SHP77 treated with DMSO at 0.1 percent for 48 hours (cell line): ENCODE results near the gene PLXNA4.

ENCODE experiments used
- DNase-seq: peaks from one replicate; lab custom pipeline; 2025; lab: John Stamatoyannopoulos, UW

PLXNA4 gene

DNA sequence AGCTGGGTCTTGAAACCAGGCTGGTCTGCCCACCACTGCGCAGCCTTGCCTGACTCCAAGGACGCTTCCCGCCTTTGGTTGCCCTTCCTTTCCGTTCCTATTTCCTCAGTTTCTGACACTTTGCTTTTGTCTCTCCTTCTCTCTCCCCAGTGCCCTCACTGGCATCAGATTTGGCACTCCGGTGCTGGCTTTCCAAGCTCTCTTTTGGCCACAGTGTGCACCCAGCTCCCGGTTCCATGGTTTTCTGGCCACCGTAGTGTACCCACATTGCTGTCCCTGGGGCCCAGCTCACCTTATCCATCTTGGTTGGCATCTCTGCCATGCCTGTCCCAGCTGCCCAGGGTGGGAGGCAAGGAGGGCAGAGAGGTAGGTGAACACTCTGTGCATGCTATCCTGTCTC is 142.2 kb downstream of the PLXNA4 start:
- no peak for DNase-seq

DNA sequence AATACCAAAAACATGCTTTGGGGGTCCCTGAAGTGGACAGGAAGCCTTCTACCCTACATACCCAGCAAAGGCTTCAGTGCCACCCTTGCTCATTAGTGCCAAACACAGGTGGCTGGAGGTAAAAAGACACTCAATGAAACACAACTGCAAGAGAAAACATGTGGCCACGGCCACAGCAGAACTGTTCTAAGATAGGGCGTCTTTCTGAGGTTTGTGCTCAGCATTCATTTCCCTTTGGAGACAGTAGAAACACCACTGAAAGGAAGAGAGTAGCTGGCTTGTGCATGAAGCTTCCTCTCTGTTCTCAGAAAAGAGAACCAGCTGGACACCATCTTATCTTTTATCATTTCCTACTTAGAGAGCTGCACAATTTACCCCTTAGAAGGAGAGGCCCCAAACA is 143.0 kb downstream of the PLXNA4 start:
- DNase-seq = no peak

DNA sequence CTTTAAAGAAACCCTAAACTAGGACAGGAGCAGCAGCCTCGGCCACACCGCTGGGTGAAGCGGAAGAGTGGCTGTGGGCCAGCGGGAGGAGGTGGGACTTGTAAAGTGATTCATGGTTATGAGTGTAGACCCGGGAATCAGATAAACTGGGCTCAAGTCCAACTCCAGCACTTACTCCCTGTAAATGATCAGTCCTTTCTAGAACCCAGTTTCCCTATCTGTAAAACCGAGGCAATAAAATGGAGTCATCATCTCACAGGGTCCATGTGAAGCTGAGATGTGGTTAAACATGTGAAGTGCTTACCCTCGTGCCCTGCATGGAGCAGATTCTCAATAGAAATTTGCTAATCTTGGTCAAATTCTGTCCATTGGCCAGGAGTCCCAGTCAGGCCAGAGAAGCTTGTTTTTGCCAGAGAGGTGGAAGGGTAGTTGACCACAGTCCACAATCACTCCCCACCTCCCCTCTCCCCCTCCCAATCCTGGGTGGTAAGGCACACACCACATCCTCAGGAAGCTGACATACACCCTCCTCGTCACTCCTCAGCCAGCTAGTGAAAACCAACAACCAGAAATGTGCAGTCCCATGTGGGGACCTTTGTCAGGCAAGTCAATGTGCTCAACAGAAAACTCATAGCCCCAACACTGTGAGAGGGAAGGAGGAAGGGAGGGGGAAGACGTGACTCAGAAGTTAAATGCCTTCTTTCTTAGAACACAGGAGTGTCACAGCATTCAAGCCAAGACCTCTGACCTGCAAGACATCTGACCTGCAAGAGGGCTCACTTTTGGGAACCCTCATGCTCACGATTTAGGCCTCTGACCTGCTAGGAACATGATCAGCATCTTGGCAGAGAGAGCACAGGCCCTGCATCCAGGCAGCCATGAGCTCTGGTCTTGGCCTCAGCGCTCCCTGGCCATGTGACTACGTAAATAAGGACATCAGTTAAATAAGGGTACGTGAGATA is 145.1 kb downstream of the PLXNA4 start:
- peak; percentile 18 for DNase-seq

DNA sequence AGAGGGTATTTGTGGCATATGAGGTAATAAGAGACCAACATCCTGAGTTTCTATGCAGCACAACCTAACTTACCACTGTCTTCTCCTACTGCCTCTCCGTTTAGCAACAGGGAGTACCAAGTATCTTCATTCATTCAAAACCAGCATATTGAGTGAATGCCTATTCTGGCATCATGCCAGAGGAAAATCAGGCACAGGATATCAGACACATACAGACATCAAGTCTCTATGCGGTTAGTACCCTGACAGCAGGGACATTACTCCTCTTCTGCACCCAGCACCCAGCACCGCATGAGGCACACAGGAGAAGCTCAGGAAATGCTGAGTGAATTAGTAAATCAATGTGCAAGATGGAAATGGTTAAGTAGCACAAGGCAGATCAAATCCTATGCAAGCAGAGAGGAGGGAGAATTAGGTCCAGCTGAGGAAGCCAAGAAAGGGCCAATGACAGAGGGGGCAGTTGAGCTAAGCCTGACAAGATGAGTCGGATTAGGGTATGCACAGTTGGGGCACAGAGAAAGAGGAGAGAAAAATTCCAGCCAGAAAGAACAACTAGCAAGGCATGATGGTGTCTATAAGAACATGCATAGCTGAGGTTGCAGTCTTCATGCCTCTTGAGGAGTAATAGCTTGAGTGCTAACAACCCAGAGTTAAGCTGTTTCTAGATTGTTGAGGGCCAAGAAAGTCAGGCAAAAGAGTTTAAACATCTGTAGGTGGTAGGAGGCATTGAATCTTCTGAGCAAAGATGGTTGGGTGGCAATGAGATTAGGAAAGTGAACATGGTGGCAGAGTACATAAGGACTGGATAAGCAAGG is 146.0 kb downstream of the PLXNA4 start:
- peak; percentile 21 for DNase-seq

DNA sequence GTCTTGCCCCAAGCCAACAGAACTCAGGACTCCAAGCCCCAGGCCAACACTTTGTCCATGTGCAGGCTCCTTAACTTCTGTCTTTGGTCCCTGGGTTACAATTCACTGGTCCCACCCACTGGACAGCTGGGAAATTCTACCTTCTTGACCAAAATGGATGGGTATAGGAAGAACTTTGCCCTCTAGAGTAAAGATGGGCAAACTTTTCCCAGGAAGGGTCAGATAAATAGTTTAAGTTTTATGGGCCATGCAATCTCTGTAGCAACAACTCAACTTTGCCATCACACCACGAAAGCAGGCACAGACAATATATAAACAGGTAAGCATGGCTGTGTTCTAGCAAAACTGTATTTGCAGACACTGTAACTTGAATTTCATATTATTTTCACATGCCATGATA is 147.1 kb downstream of the PLXNA4 start:
- DNase-seq = no peak

DNA sequence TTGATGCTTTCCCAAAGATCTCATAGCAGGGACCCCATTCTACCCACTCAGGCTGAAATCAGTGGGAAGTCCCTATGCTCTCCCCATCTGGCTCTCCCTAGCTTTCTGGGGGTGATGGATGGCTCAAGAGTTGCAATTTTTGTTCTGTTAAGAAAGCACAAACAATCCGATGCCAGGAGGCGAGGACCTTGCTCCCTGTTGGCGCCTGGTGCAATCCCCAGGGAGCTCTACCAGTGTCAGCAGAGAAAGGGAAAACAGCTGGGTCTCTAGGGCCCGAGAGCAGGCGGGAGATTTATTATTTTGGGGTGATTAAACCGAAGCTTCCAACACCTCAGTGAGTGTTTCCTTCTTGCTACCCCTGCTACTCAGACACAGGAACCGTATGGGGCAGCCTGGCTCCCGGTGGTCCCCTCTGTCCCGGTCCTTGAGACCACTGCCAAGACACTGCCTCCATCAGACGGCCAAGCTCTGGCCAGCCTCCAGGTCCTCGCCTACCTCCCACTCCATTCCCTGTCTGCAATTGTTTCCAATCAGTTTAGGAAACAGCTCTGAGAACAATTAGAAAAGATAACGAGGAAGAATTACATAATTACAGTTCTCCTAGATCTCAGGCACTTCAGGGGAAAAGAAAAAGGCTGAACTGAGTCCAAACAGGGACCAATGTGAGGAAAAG is 147.9 kb downstream of the PLXNA4 start:
- no peak for DNase-seq

DNA sequence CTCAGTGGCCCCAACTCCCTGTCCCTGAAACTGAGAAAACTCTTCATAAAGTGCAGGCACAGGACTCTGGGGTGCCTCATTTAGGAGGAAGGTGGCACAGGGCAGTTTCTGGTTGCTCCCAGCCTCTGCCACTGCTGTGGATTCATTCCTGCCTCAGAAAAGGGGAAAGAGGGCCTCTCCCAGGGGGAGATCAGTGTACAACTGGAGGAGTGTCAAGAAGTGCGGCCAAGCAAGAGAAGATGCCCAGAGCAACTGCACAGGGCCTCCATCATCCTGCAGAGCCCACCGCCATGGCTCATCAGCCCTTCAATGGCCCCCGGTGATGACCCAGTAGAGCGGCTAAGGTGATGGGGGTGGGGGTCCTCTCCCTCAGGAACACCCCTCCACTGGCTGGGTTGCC is 150.3 kb downstream of the PLXNA4 start:
- DNase-seq = no peak

DNA sequence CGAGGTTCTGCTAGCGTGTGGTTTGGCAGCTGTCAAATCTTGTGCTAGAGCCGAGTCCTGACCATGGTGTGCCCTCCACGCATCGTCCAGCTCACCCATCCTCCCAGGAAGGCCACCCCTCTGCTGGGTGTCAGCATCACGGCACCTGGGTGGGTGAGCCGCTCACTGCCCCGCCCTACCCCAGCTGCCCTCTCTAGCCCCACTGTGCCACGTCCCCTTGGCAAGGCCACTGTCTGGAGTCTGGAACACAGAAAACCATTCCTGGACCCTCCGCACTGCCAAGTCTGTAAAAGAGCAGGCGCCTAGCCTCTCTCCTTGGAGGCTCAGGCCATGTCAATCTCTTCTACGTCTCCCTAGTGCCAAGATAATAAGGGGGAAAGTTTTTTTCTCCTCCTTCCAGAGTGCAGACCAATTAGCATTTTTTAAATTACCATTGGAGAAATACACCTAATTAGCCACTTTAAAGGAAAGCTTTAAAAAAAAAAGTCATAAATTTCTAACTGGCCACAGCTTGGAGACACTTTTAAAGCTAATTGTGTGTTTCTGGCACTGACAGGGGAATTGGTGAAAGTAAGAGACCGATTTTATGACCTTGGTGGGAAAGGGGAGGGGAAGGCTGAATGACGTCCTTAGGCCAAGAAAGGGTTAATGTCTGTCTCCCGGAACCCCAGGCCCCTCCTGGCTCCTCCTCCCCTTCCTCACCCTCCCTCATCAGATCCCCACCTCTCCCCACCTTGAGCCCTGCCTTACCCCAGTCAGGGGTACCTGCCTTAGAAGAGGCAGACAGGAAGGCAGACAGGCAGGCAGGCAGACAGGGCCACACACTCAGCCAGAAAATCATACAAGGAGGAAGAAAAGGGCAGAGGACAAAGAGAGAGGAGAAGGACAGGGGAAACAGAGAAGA is 151.2 kb downstream of the PLXNA4 start:
- DNase-seq = no peak

DNA sequence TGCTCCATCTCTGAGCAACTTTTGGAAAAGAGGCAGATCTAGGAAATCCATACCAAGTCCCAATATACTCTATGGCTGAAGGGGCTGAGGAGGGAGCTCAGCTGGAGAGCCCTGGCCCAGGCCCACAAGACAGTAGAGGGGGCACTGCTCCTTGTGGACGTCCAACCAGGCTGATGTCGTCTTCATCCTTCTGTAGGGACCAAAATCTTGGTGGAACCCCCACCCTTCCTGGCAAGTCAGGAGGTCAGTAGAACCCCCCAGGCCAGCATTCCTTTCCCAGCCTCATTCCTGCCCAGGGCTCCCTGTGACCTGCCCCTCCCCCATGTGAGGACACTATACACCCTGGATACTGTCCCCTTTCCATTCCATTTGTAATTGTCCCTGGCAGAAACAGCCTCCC is 152.0 kb downstream of the PLXNA4 start:
- no peak for DNase-seq

DNA sequence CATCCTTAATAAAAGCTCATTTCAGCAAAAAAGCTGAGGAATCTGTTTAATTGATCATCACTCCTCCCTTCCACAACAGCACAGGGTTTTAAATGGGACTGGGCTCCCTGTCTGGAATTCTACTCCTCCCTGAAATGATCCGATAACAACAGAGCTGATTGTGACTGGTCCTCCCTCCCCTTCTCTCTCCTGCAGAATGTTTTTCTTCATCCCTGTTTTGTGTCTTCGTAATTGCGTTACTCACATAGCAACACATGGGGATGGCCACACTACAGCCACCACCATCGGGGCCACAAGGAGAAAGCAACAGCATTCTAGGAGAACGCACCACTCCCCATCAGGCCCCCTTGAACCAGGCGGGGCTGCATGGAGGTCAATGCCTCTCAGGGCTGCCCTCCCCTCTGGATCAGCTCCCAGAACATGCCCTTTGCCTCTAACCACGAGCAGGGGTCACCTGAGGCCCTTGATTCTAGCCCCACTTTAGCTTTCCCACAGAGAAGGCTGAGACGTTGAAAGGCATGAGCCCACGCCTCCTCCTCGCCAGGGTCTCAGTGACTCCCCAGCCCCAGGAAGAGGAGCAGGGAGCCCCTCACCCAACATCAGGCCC is 152.6 kb downstream of the PLXNA4 start:
- no peak for DNase-seq

DNA sequence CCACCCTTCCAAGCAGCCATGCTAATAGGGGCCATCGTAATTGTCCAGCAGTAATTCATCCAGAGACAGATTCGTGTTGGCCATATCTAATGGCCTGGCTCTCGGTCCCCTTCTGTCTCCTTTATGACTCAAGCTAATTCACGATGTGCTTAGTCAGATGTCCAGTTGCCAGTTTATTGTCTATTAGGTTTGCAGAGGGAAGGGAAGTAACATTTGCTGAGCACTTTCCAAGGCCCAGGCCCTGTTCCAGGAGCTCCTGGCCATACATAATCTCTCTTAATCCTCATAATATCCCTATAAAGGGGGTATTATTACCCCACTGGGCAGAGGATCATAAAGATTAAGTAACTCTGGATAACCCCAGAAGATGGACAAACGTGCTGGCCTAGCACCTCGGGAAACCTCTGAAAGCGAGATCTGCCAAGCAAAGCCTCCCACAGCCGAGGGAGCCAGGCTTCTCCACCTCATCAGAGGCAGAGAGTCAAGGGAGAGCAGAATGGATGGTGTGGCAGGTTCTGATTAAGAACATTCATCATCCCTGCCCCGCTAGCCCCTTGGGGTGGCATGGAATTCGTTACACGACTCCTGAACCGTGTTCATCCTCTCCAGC is 153.7 kb downstream of the PLXNA4 start:
- DNase-seq = no peak

DNA sequence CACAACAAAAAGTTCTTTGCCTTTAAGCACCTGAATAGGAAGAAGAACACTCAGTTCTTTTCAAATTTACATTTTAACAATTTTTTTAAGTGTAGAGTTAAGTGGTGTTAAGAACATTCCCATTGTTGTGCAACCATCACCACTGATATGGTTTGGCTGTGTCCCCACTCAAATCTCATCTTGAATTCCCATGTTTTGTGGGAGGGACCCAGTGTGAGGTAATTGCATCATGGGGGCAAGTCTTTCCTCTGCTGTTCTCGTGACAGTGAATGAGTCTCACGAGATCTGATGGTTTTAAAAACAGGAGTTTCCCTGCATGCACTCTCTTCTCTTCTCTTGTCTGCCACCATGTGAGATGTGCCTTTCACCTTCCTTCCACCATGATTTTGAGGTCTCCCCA is 155.7 kb downstream of the PLXNA4 start:
- no peak for DNase-seq

DNA sequence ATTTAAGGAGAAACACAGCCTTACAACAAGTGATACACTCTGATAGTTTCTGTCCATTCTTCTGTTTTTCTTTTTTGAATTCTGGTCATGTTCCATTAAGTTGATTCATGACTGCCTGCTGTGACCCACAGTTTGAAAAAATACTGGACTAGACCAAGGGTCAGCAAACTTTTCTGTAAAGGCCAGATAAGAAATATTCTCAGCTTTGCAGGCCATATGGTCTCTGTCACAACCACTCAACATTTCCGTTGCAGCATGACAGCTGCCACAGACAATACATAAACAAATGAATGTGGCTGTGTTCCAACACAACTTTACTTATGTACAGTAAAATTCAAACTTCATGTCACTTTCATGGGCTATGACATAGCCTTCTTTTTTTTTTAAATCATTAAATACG is 156.7 kb downstream of the PLXNA4 start:
- DNase-seq = no peak

DNA sequence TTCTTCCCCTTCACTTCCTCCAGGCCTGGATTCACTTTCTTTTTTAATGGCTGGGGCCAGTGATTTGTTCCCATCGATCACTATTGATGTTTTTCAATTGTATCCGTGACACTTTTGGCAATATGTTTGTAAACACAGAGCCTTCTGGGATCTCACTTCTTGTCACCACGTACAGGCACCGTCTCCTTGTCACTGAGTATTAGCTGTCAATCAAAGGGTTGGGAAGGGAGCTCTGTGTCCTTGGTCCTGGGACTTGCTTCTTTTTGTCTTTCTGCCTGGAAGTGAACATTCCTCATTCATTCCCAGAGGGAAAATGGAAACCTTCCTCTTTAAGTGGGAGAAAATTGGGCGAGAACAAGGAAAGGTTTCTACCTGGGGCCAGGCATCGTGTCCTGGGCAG is 157.4 kb downstream of the PLXNA4 start:
- no peak for DNase-seq

DNA sequence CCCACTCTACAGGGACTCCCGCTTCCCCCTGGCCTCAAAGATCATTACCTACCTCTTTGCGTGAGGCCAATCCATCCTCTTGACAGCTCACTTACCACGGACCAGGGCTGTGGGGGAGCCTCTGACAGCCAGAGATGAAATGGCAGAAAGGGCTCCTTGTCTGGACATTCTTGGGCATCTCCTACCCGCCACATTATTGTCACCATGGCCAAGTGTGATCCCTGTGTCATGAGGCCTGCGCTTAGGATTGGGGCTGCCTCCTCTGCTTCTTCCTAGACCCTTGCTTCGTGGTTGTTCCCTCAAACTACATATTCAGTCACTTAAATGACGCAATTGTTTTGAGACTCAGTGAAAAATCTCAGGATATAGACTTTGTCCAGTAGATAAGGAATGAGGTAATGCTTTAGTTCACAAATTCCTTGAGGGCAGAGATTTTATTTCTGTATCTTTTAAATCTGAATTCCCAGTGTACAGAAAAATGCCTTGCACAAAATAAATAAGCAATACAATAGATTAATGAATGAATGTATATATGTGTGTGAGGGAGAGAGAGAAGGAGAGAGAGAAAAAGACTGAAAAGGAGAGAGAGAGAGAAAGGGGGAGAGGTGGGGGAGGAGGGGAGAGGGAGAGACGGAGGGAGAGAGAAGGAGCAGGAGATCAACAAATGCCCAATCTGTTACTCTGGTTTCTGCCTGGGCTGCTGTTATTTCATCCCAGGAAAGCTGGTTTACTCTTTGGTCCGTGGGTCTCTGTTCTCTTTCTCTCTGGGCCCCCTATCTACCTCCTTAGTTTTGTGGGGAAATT is 159.0 kb downstream of the PLXNA4 start:
- no peak for DNase-seq

DNA sequence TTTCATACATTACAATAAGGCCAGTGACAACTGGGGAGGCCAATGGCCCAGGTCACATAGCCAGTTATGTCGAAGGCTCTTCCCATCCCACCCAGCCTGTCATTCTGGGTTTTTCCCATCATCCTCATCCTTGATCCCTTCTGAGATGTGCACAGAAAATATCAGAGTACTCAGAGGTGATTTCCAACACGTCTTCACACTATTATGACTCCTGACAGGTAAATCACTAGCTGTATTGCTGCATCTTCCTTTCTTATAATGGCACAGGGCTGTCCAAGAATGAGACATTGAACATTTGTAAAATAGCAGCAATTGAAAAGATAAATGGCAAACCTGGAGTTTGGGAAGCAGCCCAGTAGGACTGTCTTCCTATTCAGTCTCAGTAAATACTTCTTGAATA is 159.9 kb downstream of the PLXNA4 start:
- no peak for DNase-seq

DNA sequence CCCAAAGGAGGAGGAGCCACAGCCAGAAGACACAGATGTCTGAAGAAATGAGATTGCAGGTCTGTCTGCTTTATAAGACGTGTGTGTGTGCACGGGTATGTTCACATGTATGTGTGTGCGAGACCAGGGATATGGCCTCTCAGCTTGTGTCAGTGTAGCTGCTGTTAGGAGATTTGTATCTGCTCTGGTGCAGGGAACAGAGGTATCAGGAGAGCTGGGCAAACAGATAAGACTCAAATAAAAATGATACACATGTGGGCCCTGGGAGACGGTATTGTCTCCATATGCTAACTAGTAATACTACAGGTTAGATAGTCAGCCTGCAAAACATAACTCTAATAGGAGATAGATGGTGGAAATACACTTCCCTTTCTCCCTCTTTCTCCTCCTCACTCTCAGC is 161.0 kb downstream of the PLXNA4 start:
- no peak for DNase-seq

DNA sequence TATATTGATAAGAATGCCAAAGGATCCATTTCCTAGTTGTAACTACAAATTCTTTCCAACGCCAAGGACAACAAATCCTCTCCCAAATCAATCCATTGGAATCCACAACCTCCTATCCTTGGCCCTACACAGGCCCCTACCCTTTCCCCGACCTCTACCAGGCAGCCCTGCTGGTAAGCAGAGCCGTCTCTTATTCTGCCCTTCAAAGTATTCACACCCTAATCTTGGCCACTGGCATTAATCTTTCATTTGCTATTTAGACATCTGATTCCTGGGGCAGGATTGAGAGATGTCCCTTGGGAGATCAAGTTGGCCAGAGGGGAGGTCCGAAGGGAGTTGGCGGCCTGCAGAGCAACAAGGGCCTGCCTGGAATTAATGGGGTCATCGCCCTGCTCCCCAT is 161.4 kb downstream of the PLXNA4 start:
- no peak for DNase-seq

DNA sequence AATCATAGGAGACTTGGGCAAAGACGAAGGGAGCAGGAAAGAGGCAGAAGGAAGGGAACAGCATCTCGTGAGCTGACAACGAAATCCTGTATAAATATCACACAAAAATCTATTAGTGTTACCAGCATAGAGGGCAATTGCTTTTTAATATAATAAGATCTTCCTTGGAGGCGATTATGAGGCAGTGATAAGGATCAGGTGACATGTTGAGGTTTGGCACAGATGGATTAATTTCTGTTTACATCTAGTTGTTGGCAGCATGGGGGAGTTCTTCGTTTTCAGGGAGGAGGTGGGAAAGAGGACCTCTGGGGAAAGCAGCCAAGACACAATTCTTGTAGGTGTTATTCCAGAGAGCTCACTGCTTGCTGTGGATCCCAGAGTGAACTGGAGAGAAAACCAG is 163.8 kb downstream of the PLXNA4 start:
- no peak for DNase-seq
